Fibroblast of mammary gland (primary cell): ENCODE measurements around the gene TP53RK.
A peak's percentile ranks its signal among the peaks of the same experiment; 100 is the strongest.

ENCODE experiments used
- DNase-seq: peaks from one replicate; pipeline ENCODE4 v3.0.0-alpha.2; 2010; ENCODE audit warnings: low read depth
- H3K4me3 ChIP-seq: 2 replicates; pipeline ENCODE4 v1.5.1; 2011; ENCODE audit warnings: low read depth, mild to moderate bottlenecking, low read length, moderate library complexity; ENCODE audit not compliant: control insufficient read depth
- TF ChIP-seq, protein P1 (sequence below): conservative IDR thresholded peaks from 2 replicates; pipeline ENCODE4 v1.5.1; 2011; ENCODE audit warnings: low read depth, low read length, inconsistent platforms; ENCODE audit not compliant: control insufficient read depth, insufficient read depth

TP53RK gene

DNA sequence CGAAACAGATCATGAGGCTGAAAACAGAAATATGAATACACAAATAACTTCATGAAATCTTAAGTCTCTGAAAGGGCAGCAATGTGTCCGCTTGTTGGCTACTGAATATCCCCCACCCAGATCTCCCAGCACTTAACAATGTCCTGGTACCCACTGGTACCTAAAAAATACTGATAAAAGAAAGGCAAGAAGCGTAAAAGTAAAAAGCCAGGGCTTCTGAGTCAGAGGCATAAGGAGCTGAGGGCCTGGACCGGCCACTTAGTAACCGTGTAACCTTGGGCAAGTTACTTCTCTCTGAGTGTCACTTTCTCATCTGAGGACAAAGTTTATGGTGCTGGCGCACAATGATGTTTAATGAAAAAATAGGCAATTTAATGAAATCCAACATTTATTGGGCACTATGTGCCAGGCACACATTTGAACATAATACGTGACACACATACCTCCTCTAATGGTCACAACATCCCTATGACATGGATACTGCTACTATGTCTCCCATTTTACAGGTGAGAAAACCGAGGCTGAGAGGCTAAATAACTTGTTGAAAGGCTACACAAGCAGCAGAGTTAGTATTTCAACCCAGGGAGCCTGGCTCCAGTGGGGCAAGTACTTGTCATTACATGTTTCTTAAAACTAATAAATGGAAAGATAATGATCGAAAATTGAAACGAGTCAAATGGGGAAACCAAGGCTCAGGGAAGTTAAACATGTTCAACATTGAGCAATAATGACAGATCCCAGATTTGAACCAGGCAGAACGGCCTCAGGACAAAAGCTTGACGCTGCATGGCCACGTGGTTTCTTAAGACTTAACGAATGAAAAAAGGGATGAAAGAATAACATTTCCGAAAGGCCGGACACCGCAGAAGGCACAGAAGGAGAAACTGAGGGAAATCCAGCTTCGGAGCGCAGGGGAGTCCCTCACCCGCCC, 828 bp downstream of the TP53RK start:
- TF ChIP-seq, protein P1, sequence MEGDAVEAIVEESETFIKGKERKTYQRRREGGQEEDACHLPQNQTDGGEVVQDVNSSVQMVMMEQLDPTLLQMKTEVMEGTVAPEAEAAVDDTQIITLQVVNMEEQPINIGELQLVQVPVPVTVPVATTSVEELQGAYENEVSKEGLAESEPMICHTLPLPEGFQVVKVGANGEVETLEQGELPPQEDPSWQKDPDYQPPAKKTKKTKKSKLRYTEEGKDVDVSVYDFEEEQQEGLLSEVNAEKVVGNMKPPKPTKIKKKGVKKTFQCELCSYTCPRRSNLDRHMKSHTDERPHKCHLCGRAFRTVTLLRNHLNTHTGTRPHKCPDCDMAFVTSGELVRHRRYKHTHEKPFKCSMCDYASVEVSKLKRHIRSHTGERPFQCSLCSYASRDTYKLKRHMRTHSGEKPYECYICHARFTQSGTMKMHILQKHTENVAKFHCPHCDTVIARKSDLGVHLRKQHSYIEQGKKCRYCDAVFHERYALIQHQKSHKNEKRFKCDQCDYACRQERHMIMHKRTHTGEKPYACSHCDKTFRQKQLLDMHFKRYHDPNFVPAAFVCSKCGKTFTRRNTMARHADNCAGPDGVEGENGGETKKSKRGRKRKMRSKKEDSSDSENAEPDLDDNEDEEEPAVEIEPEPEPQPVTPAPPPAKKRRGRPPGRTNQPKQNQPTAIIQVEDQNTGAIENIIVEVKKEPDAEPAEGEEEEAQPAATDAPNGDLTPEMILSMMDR: no peak
- peak; percentile 46 for DNase-seq
- H3K4me3 ChIP-seq: peak overlapping the region; percentile 79

DNA sequence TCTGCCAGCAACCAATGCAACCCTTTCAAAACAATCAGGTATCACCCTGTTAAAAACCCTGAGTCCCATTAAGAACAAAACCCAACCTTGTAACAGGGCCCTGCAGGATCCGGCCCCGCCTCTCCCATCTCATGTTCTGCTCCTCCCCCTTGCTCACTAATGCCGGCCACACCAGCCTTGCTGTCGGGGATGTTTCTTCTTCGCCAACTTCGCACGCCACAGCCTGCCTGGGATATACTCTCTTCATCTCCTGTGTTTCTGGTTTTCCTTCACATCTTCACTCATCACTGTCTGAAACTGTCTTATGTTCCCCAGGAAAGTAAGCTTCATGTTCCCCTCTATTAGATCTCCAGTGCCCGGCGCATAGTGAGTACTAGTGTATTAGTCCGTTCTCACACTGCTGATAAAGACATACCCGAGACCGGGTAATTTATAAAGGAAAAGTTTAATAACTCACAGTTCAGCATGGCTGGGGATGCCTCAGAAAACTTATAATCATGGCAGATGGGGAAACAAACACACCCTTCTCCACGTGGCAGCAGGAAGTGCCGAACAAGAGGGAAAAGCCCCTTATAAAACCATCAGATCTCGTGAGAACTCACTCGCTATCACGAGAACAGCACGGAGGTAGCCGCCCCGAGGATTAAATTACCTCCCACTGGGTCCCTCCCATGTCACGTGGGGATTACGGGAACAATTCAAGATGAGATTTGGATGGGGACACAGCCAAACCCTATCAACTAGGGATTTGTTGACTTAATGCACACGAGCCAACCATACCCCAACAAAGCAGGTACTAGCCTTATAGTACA, 5.1 kb downstream of the TP53RK start:
- TF ChIP-seq, protein P1: no peak
- peak; percentile 89 for DNase-seq
- H3K4me3 ChIP-seq: peak overlapping the region; percentile 84

DNA sequence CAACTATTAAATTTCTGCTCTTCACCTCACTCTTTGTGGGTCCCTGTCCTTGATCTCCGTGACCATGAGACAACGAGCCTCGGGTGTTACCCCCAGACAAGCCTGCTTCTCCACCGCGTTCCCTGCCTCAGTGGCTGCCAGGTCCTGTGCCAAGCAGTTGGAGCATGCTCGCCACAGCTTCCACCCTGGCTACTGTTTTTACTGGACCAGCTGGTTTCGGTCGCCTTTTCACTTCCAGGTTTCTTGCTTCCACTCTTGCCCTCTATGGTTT, 5.6 kb downstream of the TP53RK start:
- no peak for DNase-seq
- TF ChIP-seq, protein P1: no peak
- peak overlapping the region; percentile 84 for H3K4me3 ChIP-seq

DNA sequence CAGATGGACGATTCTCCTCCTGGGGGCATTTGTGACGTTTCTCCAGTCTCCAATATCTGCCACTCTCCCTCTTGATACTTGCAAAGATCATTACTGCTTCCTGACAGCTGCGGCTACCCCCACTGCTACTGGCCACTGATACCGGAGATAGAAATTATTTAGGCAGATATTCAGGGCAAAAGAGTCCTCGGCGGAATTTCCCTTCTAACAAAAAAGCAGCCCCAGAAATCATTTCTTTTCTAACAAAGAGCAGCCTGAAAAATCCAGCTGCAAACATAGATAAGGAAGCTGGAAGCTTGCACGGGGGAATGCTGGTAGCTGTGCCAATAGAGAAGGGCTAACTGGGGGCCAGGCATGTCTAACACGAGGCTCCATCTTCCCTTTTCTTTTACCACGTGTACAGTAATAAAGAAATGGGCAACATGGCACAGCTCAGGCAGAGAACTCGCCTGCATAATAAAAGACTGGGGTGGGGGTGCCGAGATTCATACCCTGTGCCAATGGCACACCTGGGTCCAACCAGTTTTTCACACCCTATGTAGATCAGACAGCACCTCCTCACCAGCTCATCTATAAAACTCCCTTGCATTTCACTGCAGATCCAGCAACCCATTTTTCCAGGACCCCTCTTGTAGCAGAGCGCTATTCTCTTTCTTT, 6.1 kb downstream of the TP53RK start:
- H3K4me3 ChIP-seq: peak overlapping the region; percentile 84
- no peak for DNase-seq
- TF ChIP-seq, protein P1: no peak

DNA sequence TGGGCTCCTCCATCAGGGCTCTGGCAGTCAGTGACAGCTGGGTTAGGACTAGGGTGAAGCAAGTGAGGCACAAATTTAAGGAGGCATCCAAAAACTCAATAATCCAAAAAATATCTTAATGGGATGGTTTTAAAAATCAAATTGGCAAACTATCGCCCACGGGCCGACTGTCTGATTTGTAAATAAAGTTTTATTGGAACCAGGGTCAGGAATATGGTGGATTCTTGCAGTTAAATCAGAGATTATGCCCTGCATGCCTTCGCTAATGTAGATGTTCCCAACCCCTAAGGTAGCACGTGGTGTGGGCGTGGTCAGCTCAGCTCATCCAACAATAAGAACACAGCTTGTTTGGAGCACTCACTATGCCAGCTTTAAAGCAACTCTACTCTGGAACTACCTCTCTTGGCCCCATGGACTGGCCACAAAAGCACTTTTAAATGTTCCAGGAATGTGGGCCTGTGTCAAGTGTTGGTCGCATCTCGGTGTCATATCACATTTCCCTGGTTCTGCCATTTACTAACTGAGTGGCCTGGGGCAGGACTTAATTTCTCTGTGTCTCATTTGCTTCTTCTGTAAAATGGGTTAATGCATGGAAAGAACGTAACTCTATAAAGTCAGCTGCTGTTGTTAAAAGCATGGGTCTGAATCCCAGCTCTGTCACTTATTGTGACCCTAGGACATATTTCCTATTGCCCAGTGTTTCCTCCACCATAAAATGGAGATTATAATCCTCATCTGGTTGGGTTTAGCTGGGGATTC, 7.0 kb downstream of the TP53RK start:
- TF ChIP-seq, protein P1: no peak
- no peak overlapping the region for H3K4me3 ChIP-seq
- no peak for DNase-seq
